ENCODE results near the gene RBBP8.

The RBBP8 gene

DNA sequence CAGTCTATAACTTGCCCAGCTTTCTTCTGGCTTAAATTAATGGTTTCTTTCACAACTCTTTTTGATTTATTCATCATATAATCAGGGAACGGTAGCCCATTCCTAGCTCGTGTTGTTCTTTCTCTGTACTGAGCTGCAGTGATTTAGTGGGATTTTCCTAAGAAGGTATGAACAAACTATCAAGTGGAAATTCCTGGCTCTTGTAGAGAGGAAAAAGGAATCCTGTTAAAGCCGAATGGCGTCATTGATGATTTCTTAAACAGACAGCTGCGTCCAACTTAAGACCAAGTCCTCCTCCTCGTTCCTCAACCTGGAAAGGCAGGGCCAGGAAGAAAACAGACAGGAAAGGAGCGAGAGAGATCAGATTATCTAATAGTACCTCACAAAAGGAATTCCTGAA, 132.9 kb downstream of the RBBP8 start:
- no peak for DNase-seq

DNA sequence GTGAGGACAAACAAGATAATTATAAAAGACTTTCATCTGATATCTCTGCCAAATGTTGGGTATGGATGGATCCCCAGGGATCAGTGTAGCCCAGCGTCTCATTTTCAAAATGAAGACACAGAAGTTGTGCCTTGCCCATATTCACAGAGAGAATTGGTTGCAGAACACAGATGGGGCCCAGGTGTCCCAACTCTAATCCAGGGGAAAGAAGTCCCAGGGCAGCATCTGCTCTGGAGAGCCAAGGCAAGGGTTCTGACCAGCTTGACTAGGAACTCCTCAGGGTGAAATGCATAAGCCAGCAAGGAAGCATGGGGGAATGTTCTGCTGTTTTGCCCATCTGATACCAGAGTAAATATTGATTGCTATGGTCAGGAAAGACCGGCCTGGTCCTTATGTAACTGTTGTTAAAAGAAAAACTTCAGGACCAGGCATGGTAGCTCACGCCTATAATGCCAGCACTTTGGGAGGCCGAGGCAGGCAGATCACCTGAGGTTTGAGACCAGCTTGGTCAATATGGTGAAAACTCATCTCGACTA, 133.4 kb downstream of the RBBP8 start:
- DNase-seq = no peak

DNA sequence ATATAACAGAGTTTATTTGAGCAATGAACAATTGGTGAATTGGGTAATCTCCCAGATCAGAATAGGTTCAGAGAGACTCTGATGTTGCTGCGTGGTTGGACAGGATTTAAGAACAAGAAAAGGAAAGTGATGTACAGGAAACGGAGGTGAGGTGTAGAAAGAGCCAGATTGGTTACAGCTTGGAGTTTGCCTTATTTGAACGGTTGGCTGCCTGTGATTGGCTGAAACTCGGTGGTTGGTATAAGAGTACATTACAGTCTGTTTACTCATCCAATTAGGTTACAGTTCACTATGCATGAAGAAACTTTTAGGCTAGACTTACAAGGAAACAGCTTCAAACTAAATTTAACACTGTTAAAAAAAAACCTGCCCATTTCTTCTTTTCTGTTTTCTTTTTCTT, 134.1 kb downstream of the RBBP8 start:
- DNase-seq = no peak

DNA sequence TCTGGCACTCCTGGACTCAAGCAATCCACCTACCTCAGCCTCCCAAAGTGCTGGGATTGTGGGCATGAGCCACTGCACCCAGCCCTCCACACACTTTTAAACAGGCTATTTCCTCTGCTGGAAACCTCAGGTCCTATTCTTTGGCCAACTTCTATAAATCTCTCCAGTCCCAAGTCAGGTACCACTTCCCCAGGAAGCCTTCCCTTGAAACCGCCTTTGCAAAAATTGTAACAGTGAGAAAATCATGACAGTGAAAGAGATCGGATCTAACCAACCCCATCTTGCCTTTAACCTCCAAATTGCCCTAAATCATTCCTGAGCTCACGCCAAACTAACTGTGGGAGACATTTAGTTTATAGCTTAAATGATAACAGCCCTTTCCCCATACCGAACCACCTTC, 134.9 kb downstream of the RBBP8 start:
- DNase-seq = no peak

DNA sequence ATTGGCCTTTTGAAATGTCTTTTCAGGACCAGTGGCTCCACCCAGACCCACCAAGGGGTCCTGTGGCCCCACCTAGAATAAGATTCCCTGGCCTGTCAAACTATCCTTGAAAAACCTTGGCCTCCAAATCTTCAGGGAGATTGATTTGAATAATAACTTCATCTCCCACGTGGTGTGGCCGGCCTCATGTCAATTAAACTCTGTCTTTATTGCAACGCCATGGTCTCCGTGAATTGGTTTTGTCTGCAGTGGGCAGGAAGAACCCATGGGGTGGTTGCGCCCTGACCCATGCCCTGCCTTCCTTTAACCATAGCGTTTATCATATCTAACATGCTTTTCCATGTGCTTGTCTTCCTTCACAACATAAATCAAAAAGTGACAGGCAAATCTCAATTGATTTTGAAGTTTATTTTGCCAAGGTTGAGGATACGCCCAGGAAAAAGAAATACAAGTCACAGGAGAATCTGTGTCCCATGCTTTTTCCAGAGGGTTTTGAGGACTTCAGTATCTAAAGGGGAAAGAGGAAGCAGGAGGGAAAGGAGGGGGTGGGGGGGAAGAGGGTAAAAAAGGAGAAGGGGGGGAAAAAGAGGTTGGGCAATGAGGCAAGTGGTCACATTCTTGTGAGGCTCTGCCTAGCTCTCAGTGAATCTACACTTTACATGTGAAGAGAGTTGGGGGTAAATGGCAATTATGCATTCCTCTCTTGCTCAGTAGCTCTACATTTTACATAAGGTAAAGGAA, 135.6 kb downstream of the RBBP8 start:
- DNase-seq = no peak

DNA sequence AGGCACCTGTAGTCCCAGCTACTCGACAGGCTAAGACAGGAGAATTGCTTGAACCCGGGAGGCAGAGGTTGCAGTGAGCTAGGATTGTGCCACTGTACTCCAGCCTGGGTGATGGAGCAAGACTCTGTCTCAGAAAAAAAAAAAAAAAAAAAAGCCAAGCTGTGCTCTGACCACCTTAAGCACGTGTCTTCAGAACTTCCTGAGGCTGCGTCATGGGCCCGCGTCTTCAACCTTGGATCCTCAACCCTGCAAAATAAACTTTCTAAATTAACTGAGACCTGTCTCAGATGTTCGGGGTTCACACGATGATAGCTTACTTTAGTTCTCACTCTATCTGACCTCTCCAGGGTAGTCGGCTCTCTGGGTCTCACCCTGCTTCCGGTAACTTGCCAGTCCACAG, 136.4 kb downstream of the RBBP8 start:
- peak; percentile 37 for DNase-seq

DNA sequence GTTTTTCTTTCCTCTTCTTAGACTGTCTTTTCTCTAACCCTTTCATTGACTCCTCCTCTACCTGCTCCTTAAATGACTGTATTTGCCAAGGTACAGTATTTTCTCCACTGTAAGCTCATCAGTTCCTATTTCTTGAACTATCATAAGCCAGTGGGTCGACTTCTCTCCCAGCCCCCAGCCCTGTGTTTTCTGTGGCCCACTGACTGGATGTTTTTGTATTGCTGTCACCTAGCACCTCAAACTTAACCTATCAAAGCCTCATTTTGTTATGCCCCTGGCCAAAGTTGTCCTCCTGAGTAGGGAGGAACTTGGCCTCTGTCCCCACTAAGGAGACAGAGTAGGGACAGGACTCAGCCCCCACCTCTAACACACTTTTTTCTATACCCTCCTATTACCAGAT, 136.8 kb downstream of the RBBP8 start:
- DNase-seq = no peak

DNA sequence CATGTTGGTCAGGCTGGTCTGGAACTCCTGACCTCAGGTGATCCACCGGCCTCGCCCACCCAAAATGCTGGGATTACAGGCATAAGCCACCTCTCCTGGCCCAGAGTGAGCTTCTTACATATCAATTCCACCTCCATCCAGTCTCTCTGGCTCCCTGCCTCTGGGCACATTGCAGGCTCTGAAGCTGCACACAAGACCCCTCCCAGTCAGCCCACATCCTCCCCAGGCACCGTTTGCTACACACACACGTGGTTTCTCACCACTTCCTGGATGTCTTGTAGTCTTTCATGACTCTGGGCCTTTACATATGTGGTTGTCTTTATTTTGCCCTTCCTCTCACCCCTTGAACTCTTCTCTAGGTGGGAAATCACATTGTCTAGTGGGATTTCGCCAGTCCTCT, 138.2 kb downstream of the RBBP8 start:
- DNase-seq = peak; percentile 69

DNA sequence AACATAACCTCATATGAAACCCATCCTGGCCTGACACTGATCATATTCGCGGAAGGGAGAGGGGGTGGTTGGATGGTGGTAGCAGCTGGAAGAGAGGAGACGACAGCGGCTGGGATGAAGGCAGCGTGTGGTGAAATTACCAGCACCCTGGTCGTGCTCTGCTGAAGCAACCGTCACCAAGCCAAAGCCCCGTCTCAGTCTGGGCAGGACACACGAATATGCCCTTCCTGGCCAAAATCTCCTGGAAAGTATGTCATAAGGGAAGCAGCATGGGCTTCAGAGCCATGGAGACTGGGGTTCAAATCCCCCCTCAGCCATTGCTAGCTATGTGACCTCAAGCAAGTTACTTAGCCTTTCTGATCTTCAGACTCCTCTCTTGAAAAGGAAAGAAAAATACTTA, 139.0 kb downstream of the RBBP8 start:
- DNase-seq = no peak

DNA sequence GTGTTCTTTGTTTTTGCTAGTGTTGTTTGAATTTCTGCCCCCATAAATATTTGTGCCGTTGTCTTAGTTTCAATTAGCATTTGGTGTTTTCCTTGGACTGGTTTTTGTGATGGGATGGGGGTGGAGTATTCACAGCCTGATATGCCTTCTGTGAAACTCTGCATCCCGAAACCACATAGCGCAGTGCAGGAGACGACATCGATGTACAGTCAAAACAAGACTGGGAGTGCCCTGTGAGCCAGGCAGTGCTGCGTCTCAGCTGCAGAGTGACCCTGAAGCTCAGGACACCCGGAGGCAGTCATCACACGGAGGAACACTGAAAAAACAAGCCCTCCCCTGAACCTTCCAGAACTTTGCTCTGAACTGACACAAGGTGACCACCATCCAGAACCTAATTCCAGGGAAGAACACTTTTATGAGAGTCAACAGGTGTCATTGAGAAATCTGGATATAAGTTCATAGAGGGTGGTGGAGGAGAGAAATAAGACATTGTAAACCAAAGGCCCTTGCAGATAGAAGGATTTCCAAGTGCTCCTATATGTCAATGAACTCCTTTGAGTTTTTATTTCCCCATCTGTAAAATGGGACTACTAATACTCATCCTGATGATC, 141.0 kb downstream of the RBBP8 start:
- no peak for DNase-seq
